ENCODE data around the gene PLCG2.
"Not testable (repeated sequence)": the region's sequence is repeated elsewhere in the genome, so short reads cannot be mapped to it uniquely, and the experiment has no call there.

The PLCG2 gene

DNA sequence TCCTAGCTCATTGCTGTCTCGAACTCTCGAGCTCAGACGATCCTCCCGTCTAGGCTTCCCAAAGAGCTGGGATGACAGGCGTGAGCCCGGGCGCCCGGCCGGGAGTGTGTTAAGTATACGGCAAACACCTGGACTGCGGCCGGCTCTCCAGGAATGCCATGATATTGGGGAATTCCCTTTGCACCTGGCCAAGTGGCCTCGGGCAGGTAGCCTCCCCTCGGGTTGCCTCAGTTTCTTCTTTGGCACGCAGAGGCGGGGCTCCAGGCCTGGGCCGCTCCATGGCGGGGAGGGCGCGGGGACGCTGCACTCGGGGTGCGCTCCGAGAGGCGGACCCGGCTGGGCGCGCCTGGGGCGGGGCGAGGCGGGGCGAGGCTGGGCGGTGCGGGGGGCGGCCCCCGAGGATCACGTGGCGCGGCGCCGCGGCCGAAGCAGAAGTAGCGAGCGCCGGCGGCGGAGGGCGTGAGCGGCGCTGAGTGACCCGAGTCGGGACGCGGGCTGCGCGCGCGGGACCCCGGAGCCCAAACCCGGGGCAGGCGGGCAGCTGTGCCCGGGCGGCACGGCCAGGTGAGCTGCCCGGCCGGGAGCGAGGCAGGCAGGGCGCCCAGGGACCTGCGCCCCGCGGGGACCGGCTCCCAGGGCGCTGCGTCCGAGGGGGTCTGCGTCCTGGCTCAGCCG lies at the start of gene PLCG2:
Gene PLCG2 (plus strand): TSS at position 431 of the 675 bp plus-strand sequence. CDS start 6,699 bp downstream, outside the sequence.
- DNase-seq (ENCODE audit: low read depth in 2 of 2, low spot score in 1 of 2) = peak; percentile 39

GRCh38 chr16:81729451-81729850 lies 49.6 kb upstream of the PLCG2 start:
- no peak for DNase-seq (ENCODE audit: low read depth in 2 of 2, low spot score in 1 of 2)

DNA sequence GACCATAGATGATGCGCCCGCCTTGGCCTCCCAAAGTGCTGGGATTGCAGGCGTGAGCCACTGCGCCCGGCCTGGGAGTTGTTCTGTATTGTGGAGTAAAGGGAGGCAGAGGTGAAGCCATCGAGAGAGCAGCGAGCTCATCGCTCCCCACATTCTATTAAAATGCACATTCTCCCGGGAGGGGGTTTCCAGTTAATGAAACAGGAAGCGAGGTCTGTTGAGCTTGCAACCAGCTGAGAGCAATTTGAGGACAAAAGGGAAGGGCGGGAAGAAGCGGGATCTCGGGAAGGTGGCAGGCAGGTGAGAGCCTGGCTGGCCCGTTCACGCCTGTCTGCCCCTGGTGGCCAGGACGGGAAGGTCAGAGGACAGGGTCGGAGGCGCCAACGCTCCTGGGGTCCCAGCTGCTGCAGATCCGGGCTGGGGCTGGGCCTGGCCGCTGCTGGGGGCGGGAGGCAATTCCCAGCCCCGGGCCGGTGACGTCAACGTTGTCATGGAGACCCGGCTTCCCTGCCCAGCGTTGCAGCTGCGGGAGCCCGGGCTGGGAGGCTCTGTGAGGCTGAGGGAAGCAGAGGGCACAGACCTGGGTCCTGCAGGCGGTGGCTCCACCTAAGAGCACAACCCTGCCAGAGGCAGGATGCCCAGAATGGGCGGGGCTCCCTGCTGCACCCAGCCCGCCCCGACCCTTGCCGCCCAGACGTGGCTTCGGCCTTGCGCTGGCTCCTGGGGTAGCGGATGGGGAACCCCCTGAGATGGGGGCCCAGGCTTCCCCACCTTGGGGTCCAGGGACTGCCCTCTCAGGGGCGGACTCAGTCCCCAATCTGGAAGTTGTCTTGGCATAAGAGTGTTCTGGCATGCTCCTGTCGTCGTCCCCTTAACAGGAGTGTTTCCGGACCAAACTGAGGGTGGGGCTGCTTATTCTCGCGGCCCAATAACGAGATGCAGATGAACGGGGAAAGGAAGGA lies 48.7 kb upstream of the PLCG2 start:
- peak in 1 of 2 donors; percentile 18 for DNase-seq (ENCODE audit: low read depth in 2 of 2, low spot score in 1 of 2)

- no peak for DNase-seq (ENCODE audit: low read depth in 2 of 2, low spot score in 1 of 2)
These were observed 47.4 kb upstream of the PLCG2 start for GRCh38 chr16:81731649-81732048.

DNA sequence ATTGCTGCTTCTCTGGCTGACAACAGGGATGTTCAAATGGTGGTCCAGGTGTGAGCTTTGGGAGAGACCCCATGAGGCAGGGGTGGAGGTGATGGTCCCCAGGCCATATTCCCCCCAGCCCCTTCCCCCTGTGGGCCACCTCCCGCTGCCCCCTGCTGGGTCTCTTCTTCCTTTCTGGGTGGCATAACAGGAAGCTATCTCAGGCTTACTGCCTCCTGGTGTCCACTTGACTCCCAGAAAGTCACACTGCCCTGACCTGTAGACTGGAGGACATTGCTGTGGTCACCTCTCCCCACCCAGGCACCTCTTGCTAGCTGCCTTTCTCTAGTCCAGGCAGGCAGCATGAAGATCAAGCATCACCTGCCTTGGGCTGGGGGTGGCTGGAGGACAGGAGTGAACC lies 46.4 kb upstream of the PLCG2 start:
- no peak for DNase-seq (ENCODE audit: low read depth in 2 of 2, low spot score in 1 of 2)

GRCh38 chr16:81733295-81733694 lies 45.8 kb upstream of the PLCG2 start:
- no peak for DNase-seq (ENCODE audit: low read depth in 2 of 2, low spot score in 1 of 2)

DNA sequence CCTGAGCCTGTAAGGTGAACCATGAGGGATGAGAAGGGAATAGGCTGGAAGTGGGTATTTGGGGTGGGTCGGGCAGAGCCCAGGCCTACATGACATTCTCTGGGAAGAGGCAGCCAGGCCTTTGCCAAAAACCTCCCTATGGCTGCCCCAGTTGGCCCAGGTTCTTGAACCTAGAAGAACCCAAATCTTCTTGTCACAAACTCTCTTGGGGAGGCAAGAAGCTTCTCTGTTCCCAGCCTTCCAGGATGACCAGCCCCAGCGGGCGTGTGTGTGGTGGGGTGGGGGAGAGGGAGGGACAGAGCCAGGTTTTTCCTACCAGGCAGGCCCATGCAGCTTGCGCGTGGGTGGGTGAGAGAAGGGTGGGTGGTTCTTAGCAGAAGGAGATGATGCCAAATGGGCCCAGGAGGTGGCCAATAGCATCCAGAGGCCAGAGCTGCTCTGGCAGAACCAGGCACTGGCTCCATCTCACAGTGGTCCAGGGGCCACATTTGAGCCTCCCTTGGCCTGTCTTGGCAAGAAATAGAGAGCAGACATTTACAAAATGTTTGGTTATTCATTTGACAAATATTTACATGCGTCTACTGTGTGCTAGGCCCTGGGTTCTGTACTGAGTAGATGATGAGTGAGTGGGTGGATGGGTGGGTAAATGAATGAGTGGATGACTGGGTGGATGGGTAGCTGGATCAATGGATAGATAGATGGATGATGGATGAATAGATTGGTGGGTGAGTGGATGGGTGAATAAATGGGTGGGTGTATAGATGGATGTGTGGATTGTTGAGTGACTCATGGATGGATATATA lies 44.3 kb upstream of the PLCG2 start:
- DNase-seq (ENCODE audit: low read depth in 2 of 2, low spot score in 1 of 2) = no peak

DNA sequence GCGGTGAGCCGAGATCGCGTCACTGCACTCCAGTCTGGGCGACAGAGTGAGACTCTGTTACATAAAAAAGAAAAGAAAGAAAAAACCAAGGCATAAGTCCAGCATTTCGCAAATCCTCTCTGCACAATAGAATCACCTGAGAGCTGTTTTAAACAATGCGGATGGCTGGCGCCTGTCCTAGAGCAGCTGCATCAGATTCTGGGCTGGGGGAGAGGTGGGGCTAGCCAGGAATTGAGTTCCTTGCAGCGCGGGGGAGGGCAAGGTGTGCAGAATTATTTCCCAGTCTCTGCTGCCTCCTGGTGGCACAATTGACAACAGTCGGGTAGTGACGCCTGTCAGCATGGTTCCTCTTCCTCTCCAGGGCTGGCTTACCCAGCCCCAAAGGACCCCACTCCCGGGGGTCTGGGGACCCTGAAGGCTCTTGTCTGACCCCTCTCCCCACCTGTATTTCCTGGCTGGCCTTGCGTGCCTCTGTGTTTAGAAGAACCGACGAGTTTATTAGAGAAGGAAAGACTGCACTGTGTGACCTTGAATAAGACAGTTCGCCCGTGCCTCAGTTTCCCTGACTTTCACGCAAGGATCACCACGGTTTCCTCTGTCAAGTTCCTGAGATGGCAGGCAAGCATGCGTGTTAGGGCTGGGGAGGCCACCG lies 41.1 kb upstream of the PLCG2 start:
- DNase-seq (ENCODE audit: low read depth in 2 of 2, low spot score in 1 of 2) = peak; percentile 58 to 73

GRCh38 chr16:81738783-81739496 lies 40.2 kb upstream of the PLCG2 start:
- no peak for DNase-seq (ENCODE audit: low read depth in 2 of 2, low spot score in 1 of 2)

- DNase-seq (ENCODE audit: low read depth in 2 of 2, low spot score in 1 of 2) = no peak
These were observed 39.6 kb upstream of the PLCG2 start for GRCh38 chr16:81739503-81739902.

- no peak for DNase-seq (ENCODE audit: low read depth in 2 of 2, low spot score in 1 of 2)
These were observed 38.9 kb upstream of the PLCG2 start for GRCh38 chr16:81740169-81740568.

- not testable (repeated sequence) for DNase-seq (ENCODE audit: low read depth in 2 of 2, low spot score in 1 of 2)
These were observed 37.7 kb upstream of the PLCG2 start for GRCh38 chr16:81741430-81741770.

- DNase-seq (ENCODE audit: low read depth in 2 of 2, low spot score in 1 of 2) = no peak
These were observed 34.7 kb upstream of the PLCG2 start for GRCh38 chr16:81744385-81744784.

DNA sequence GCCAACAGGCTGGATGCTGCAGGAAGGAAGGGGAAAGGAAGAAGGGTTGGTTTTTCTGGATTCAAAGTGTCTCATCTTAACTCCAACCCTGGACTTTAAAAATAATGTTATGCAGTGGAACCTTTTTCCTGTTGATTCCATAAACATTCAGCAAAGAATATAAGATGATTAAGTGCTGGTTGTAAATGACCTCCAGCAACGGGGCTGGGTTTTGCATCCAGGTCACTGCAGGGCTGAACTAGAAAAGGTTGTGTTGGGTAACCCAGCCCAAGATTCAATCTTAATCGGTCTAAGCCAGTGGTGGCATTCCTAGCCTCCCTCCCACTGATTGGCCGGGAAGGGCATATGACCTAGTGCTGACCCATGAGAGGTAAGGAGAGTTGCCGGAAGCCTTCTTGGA lies 34.2 kb upstream of the PLCG2 start:
- DNase-seq (ENCODE audit: low read depth in 2 of 2, low spot score in 1 of 2) = no peak

- DNase-seq (ENCODE audit: low read depth in 2 of 2, low spot score in 1 of 2) = peak; percentile 54 to 58
These were observed 33.2 kb upstream of the PLCG2 start for GRCh38 chr16:81745704-81746558.

DNA sequence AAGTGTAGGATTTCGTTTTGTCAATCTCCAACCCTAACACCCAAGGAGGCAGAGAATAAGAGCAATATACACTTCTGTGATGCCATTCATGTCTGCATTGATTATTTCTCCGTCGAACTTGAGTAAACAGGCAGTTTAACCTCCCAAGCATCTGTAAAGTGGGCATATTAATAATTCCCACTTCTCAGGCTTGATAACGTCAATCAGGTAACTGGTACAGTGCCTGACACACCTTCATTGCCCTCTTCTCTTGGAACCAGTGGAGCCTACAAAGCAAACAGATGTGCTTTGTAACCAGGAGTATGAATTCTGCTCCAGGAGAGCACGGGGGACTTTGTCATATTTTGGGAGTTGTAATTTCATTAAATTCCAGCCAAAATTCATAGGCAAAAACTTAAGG lies 32.5 kb upstream of the PLCG2 start:
- DNase-seq (ENCODE audit: low read depth in 2 of 2, low spot score in 1 of 2) = no peak

DNA sequence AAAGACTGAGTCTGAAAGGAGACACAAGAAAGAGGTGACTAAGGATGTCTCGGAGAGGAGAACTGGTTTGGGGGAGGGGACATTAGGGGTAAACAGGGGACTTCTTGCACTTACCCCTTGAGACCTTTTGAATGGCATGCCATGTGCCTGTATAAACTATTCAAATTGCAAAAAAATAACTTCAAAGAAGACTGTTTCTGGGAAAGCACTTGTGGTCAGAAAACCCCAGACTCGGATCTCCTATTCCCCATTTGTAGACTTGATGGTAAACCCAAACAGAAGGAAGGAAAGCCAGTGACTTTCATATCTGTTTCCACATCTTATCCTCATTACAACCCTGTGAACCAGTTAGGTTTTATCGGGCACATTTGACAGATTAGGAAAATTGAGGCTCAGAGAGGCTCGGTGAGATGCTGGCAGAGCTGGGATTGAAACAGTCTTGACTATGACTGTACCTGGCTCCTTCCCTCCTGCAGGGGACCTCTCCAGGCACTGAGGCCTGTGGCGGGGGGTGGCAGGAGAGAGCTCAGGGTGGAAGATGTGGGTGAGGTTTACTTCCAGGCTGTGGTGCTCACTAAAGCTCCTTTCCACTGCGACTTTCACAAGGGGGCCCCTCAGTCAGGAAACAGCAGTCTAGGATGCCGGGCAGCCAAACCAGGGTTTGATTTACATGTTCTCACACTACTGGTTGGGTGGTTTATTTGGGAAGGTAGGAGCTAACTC lies 30.5 kb upstream of the PLCG2 start:
- no peak for DNase-seq (ENCODE audit: low read depth in 2 of 2, low spot score in 1 of 2)

DNA sequence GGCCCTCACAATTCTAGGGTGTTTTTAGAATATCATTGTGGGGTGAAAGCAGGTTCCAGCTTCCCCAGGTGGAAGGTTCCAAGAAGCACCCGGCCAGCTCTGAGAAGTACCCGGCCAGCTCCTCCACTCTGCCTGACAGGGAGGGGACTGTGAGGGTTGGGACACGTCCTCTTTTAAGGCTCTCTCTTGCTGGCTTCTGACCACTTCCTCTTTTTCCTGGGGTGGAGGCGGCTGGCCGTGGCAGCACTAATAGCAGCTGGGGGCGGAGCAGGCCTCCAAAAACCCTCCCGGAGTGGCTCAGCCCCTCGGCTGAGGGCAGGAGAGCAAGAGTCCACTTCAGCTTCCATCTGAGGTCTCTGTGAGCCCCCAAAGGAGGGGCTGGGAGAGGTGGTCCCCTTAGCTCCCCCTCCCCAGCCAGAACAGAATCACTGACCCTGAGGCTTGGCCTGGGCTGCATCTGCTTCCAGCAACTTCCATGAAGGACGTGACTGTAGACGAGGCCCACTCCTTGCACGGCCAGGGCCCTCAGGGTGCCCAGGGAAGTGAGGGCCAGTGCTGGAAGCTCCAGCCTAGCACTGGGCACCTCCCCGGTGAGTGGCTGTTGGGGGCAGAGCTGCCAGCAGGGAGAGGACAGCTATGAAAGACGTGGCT lies 26.7 kb upstream of the PLCG2 start:
- no peak for DNase-seq (ENCODE audit: low read depth in 2 of 2, low spot score in 1 of 2)

All from stimulated activated CD8-positive, alpha-beta memory T cell treated with anti-CD3 and anti-CD28 coated beads, Interleukin-4, amount 100 ng/mL, for 1 hour (primary cell).